Activated CD8-positive, alpha-beta memory T cell treated with anti-CD3 and anti-CD28 coated beads for 36 hours (primary cell): ENCODE measurements around the gene MANSC1. TPM values are rescaled to one million over a fixed set of nuclear protein-coding genes. Genes with fewer than 3 reads are reported as not detected.
"Not testable (repeated sequence)": the region's sequence is repeated elsewhere in the genome, so short reads cannot be mapped to it uniquely, and the experiment has no call there.

Experiments
- CTCF ChIA-PET: fragments of 350-600 bp; sonication (Branson Sonifier 250); formaldehyde crosslinking; loops from one replicate; lab custom pipeline; 2021; ENCODE audit warnings: antibody characterized with exemption; lab: Charles Lee
- POLR2A ChIA-PET: fragments of 350-600 bp; sonication (Branson Sonifier 250); formaldehyde crosslinking; loops from one replicate; lab custom pipeline; 2021; ENCODE audit warnings: antibody characterized with exemption; lab: Charles Lee
- total RNA-seq, 2 experiments: library from RNA; stranded (reverse); gene quantifications; one replicate each; pipeline ENCODE4 v1.2.3, GENCODE V29; 2021

MANSC1 gene
- total RNA-seq, 2 experiments from 2014 or later = 0.23 to 0.34 TPM

DNA sequence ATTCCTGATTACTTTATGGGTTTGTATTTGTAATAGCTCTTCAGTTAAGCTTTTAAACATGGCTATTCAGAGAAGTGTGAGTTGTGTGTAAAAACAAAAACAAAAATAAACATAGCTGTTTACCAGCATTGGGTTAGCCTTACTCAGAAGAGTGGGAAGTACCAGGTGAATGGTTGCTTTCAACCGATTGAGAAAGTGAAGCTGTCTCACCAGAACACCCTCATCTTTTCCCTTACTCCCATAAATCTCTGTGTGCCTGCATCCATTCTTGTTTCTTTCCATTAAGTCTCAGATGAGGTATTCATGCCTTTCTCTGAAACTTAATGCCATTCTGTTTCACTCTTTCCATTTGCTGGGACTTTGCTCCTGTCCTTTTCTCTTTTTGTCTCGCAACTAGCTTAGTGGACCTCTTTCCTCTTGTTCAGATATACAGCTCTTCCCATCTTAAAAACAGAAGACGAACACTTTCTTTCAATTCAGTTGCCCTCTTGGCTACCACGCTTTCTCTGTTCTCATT lies 17.5 kb upstream of the MANSC1 start:
- POLR2A ChIA-PET = interaction anchor here (0.8 to 0.9 kb wide), 2 partner anchors 10 to 11 kb away, joined by 3 to 5 read pairs; partner anchors contain the start of gene BORCS5
- CTCF ChIA-PET = interaction anchor here (0.9 to 1.5 kb wide), 2 partner anchors 9 to 10 kb away, joined by 3 to 5 read pairs; no protein-coding TSS in a partner anchor

DNA sequence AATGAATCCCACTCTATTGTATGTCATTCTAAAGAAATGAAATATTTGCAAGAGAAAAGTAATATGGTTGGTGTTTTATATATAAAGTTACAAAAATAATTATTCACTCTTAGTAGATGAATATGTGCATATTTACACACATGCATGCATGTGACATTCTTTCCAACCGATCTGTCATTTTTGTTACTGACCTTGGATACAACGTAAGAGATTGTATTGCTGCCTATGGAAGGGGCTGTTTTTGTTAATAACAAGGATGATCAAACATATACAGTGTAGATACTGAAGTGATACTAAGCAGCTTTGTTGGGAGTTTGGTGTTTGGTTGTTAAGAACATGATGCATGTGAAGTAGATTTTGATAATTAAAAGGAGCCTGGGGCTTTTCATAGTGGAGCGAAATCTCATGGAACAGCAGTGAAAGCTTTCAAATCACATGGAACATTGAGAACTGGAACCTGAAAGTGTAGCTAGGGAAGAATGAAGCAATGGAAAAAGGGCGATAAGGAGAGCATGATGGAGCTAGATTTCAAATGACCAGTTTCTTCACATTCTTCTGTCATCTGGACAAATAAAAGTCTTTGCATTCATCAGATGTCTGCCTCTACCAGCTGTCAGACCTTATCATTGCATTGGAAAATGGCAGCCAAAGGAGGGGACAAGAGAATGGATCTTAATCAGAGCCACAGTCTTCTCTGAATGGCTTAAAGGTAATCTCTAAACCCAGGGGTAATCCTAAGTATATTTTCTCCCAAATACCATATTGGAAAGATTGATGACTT lies 16.8 kb upstream of the MANSC1 start:
- ChIA-PET CTCF (interaction anchor here (0.9 to 1.5 kb wide), 2 partner anchors 9 to 10 kb away, joined by 3 to 5 read pairs; no protein-coding TSS in a partner anchor), POLR2A (interaction anchor here (0.8 to 1.3 kb wide), 3 partner anchors 9 to 10 kb away, joined by 3 to 5 read pairs (median 3); partner anchors contain the start of gene BORCS5)

- ChIA-PET POLR2A (interaction anchor here (1.3 kb wide), 1 partner anchor 8 kb away, joined by 3 read pairs; no protein-coding TSS in a partner anchor), CTCF (interaction anchor here (1.0 kb wide), 1 partner anchor 9 kb away, joined by 3 read pairs; the partner anchor contains the start of gene BORCS5)
These were observed 15.9 kb upstream of the MANSC1 start for GRCh38 chr12:12365931-12366431.

DNA sequence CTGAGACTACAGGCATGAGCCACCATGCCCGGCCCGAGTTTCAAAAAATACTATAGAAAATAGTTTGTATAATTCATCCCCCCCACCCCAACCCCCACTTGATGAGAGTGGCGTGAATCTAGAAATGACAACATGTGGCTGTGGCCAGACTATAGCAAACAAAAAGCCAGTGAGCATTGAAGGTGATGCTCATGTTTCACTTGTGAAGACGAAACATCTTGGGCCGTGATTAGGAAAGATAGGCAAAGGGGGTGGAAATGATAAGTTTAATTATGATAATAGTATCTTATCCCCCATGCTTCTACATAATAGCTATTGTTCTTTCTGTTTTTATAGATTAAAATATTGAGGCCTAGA lies 15.4 kb upstream of the MANSC1 start:
- POLR2A ChIA-PET = interaction anchor here (1.3 kb wide), 1 partner anchor 8 kb away, joined by 3 read pairs; no protein-coding TSS in a partner anchor
- CTCF ChIA-PET = interaction anchor here (1.0 kb wide), 1 partner anchor 8 kb away, joined by 3 read pairs; the partner anchor contains the start of gene BORCS5

GRCh38 chr12:12364787-12365445 lies 14.9 kb upstream of the MANSC1 start:
- CTCF ChIA-PET = no interaction called here
- POLR2A ChIA-PET = no interaction called here

DNA sequence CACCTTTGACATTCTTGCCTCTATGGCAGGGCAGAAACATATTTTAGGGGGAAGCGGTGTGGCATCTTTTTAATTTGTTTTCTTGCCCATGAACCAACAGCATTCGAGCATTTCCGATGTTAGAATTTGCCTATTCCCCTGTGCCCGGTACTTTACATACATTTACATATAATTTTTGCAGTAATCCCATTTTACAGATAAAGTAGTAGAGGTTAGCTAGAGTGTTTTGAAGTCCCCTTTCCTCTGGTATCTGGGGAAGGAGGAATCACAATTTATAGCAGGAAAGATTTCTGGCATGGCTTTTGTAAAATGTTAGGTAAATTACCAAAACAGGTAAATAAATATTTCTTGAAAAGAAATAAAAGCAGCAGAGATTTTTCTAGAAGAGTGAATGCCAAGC lies 8.5 kb upstream of the MANSC1 start:
- ChIA-PET CTCF (interaction anchor here (0.5 to 2.0 kb wide), 6 partner anchors 9 to 471 kb away, joined by 3 to 7 read pairs (median 3); no protein-coding TSS in a partner anchor), POLR2A (interaction anchor here (0.5 to 3.2 kb wide), 11 partner anchors 8 to 585 kb away, joined by 3 to 25 read pairs (median 5); partner anchors contain the start of gene CDKN1B)

DNA sequence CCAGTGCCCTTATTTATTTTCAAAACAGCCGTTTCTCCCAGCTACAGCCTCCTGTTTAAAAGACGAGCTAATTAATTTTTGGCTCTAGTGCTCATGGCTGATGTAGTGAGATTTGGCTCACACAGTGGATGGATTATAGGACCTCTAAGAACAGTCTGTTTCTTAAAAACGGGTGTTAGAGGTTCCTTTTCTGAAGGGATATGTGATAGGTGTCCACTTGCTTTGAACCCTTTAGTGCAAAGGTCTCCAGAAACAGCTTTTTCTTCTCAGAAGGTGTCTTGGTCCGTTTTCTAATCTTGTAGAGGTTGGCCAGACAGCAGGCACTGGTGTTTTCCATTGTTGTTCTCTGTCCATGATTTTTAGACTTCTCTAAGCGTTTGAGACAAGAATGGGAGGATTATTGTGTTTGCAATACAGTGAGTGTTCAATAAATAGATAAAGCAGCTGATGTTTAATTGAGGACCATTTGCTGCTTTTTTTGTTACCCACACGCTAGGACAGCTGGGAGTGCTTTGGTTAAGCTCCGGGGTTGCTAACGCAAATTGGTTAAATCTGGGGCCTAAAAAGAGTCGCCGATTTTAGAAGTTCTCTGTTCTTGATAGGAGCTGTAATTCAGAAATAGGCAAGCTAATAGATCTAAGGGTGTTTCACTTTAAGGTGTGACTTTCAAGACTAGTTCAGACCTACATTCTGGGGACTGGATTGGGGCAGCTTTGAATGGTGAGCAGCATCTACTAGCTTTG lies 7.8 kb upstream of the MANSC1 start:
- CTCF ChIA-PET = interaction anchor here (0.5 to 2.3 kb wide), 10 partner anchors 8 to 471 kb away, joined by 3 to 8 read pairs (median 3); no protein-coding TSS in a partner anchor
- POLR2A ChIA-PET = interaction anchor here (0.5 to 3.2 kb wide), 19 partner anchors 8 to 585 kb away, joined by 3 to 25 read pairs (median 4); partner anchors contain the start of genes CDKN1B and DUSP16

GRCh38 chr12:12356896-12357718 lies 7.1 kb upstream of the MANSC1 start, which contains the start of gene BORCS5:
Gene BORCS5 (plus strand): TSS chr12:12357078. CDS start chr12:12357452, 374 bp downstream.
- CTCF ChIA-PET = interaction anchor here (1.0 to 2.3 kb wide), 9 partner anchors 9 to 369 kb away, joined by 3 to 8 read pairs (median 3); no protein-coding TSS in a partner anchor
- POLR2A ChIA-PET = interaction anchor here (0.6 to 3.2 kb wide), 22 partner anchors 9 to 380 kb away, joined by 3 to 25 read pairs (median 4); partner anchors contain the start of genes CDKN1B and DUSP16

DNA sequence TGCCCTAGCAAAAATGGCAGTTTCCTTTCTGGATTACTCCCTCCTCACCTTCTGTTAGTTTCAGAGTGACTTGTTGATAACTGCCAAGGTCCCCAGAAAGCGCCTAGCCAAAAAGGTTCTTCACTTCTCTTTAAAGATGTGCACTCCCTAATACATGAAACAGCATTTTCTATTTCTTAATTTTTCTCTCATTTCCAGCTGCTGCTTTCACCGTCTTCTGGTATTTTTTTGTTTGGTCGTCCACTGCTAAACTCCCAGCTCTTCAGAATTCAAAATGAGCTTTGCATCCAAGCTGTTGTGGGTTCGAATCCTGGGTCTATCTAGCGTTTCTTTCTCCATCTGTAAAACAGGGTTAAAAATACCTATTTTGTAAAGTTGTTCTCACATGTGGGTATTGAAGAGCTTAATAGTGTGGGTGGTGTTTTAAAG lies 6.4 kb upstream of the MANSC1 start:
- ChIA-PET POLR2A (interaction anchor here (0.7 to 3.2 kb wide), 13 partner anchors 11 to 380 kb away, joined by 3 to 25 read pairs (median 6); partner anchors contain the start of genes CDKN1B and DUSP16), CTCF (interaction anchor here (1.0 to 2.3 kb wide), 4 partner anchors 10 to 369 kb away, joined by 3 to 8 read pairs (median 4); no protein-coding TSS in a partner anchor)

DNA sequence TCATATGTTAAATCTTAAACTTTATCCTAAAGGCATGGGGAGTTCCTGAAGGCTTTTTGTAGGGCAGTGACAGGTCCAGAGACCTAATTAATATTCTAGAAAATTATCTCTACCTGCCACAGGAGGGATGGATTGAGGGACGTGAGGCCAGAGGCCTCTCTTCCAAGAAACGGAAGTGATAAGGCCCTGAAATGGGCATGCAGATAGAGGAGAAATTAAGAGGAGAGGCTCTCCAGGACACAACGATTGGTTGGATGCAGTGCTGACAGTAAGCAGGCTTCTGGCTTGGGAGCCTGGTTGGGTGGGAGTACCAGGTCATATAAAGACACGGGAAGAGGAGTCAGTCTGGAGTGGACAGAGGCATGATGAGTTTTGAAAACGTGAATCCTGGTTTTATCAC lies 3.8 kb upstream of the MANSC1 start:
- ChIA-PET CTCF (no interaction called here), POLR2A (no interaction called here)

GRCh38 chr12:12353276-12353675 lies 3.2 kb upstream of the MANSC1 start:
- ChIA-PET CTCF (no interaction called here), POLR2A (no interaction called here)

- CTCF ChIA-PET, POLR2A ChIA-PET: not testable (repeated sequence)
These were observed 1.6 kb upstream of the MANSC1 start for GRCh38 chr12:12351468-12352185.

DNA sequence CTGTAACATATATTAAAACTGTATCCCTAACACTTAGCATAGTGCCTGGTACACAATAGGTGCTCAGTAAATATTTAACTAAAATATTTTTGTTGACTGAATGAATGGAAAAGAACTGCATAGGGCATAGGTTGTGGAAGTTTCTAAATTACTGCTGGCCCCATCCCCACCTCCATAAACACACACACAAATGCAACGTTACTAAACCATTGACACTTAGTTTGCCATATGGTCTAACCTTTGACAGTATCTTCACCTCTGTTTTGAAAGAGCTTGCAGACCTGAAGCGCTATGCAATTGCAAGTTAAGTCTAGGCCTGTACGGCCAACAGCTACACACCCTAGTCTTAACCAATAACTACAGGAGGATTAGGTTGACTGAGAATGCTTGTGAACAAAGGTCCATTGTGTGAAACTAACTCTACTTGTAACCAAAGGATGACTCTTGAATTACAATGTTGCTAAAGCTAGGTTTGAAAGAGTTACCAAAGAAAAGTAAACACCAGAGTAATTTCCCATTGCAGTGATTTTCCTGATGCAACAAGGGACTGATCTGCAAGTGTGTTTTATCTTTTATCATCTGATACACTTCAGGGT lies 924 bp upstream of the MANSC1 start:
- ChIA-PET CTCF (interaction anchor here (0.5 kb wide), 2 partner anchors 12 to 134 kb away, joined by 3 read pairs; no protein-coding TSS in a partner anchor), POLR2A (no interaction called here)

DNA sequence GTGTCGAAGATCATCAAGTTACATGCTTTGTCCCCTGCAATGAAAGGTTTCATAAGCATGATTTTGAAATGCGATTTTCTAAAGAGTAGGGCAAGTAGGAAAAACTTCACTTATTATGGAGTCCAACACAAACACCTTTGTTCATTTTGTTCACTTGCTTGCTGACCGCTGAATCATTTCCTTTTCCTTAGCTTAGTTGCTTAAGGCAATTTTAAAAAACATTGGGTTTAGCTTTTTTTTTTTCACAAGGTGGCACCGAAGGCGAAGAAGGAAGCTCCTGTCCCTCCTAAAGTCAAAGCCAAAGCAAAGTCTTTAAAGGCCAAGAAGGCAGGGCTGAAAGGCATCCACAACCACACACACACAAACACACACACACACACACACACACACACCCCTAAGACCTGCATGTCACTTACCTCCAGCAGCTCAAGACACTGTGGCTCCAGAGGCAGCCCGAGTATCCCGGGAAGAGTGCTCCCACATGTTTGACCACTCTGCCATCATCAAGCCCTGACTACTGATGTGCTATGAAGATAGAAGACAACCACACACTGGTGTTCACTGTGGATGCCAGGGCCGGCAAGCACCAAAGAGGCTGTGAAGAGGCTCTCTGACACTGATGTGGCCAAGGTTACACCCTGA lies 11.4 kb downstream of the MANSC1 start:
- ChIA-PET POLR2A (interaction anchor here (0.6 kb wide), 1 partner anchor 148 kb away, joined by 3 read pairs; no protein-coding TSS in a partner anchor), CTCF (interaction anchor here (0.8 kb wide), 2 partner anchors 12 kb away, joined by 3 read pairs; no protein-coding TSS in a partner anchor)

DNA sequence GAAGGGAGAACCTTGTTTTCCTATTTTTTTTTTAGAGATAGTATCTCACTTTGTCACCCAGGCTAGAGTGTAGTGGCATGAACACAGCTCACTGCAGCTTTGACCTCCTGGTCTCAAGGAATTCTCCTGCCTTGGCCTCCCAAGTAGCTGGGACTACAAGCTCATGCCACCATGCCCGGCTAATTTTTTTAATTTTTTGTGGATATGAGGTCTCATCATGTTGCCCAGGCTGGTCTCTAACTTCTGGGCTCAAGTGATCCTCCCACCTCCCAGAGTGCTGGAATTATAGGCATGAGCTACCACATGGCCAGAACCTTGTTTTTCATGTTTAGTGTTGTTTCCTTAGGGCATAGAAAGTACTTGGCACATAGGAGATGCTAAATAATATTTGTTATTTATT lies 13.5 kb downstream of the MANSC1 start:
- ChIA-PET CTCF (interaction anchor here (1.2 to 1.3 kb wide), 2 partner anchors 10 to 13 kb away, joined by 4 to 6 read pairs; partner anchors contain the start of gene MANSC1), POLR2A (no interaction called here)
